Muscle of leg (tissue), 11 donors: Measurements from ENCODE around the gene C4orf33. TPM values are rescaled to one million over a fixed set of nuclear protein-coding genes. Genes with fewer than 3 reads are reported as not detected.

Experiments used
- DNase-seq: peaks from one replicate; pipeline ENCODE4 v3.0.0; 2013
- H3K27ac ChIP-seq: one replicate; pipeline ENCODE4 v1.5.1; 2013; ENCODE audit warnings: mild to moderate bottlenecking, low read length, control low read depth
- H3K27me3 ChIP-seq: one replicate; pipeline ENCODE4 v1.6.1; 2013; ENCODE audit warnings: low read length; ENCODE audit not compliant: control insufficient read depth, insufficient read depth
- H3K36me3 ChIP-seq: one replicate; pipeline ENCODE4 v1.6.1; 2013; ENCODE audit warnings: low read length; ENCODE audit not compliant: control insufficient read depth, insufficient read depth
- H3K4me1 ChIP-seq: one replicate; pipeline ENCODE4 v1.6.1; 2013; ENCODE audit warnings: low read length; ENCODE audit not compliant: control insufficient read depth, insufficient read depth
- H3K4me3 ChIP-seq: one replicate; pipeline ENCODE4 v1.5.1; 2013; ENCODE audit warnings: low read length, control low read depth
- H3K9me3 ChIP-seq: replicated peaks from 2 replicates; pipeline ENCODE4 v1.6.1; 2013; ENCODE audit warnings: low read depth, low read length; ENCODE audit not compliant: control insufficient read depth
- WGBS: methylation state at CpG from one replicate; pipeline ENCODE4 v1.1.5; 2013; ENCODE audit warnings: missing lambda C conversion rate; ENCODE audit not compliant: insufficient coverage; 5-methylcytosine and 5-hydroxymethylcytosine counted together
- polyA plus RNA-seq, 8 donors: library from polyadenylated mRNA; unstranded; fragments of 120-200 nt; gene quantifications; one replicate each; pipeline versions ENCODE4 v1.2.1 to v1.2.3, GENCODE V29; 2013; ENCODE audit warnings: inconsistent platforms in 1 of 8, low replicate concordance in 1 of 8; ENCODE audit not compliant: insufficient read length in 8 of 8, insufficient read depth in 1 of 8
- total RNA-seq: library from RNA; stranded (reverse); fragments of 120-200 nt; gene quantifications from one replicate; pipeline ENCODE4 v1.2.4, GENCODE V29; 2013

Gene C4orf33
- total and polyA plus RNA-seq, 9 donors = 4.4 to 8.8 (median 6.4) TPM

DNA sequence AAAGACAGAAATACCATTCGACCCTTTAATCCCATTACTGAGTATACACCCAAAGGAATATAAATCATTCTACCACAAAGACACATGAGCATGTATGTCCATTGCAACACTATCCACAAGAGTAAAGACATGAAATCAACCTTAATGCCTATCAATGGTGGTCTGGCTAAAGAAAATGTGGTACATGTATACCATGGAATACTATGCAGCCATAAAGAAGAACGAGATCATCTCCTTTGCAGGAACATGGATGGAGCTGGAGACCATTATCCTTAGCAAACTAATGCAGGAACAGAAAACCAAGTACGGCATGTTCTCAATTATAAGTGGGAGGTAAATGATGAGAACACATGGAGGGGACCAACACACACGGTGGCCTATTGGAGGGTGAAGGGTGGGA is 10.5 kb upstream of the C4orf33 start:
- no peak for DNase-seq
- no peak overlapping the region for H3K27ac ChIP-seq
- WGBS = 100% methylated on average over 1 of the region's 4 CpGs
- peaks cover 4% of the 10 kb centered on the region for H3K9me3 ChIP-seq
- peaks cover 8% of the 10 kb centered on the region for H3K36me3 ChIP-seq
- no peak overlapping the region for H3K4me3 ChIP-seq
- H3K4me1 ChIP-seq = no peaks in the 10 kb centered on the region
- H3K27me3 ChIP-seq = no peaks in the 10 kb centered on the region

GRCh38 chr4:129087516-129087915 is 8.4 kb upstream of the C4orf33 start:
- WGBS = no CpG with 5 or more reads among the region's 2 CpGs
- no peak for DNase-seq
- no peaks in the 10 kb centered on the region for H3K36me3 ChIP-seq
- H3K27ac ChIP-seq = no peak overlapping the region
- peaks cover 4% of the 10 kb centered on the region for H3K9me3 ChIP-seq
- no peaks in the 10 kb centered on the region for H3K27me3 ChIP-seq
- peaks cover 7% of the 10 kb centered on the region for H3K4me1 ChIP-seq
- H3K4me3 ChIP-seq = no peak overlapping the region

GRCh38 chr4:129092631-129093190 is 3.2 kb upstream of the C4orf33 start:
- peak overlapping the region; percentile 63 for H3K4me3 ChIP-seq
- peak; percentile 61 for DNase-seq
- H3K4me1 ChIP-seq = peaks cover 7% of the 10 kb centered on the region
- H3K27ac ChIP-seq = peak overlapping the region; percentile 99
- no peaks in the 10 kb centered on the region for H3K27me3 ChIP-seq
- 0% methylated on average over 3 of the region's 11 CpGs for WGBS
- no peaks in the 10 kb centered on the region for H3K9me3 ChIP-seq
- H3K36me3 ChIP-seq = no peaks in the 10 kb centered on the region

DNA sequence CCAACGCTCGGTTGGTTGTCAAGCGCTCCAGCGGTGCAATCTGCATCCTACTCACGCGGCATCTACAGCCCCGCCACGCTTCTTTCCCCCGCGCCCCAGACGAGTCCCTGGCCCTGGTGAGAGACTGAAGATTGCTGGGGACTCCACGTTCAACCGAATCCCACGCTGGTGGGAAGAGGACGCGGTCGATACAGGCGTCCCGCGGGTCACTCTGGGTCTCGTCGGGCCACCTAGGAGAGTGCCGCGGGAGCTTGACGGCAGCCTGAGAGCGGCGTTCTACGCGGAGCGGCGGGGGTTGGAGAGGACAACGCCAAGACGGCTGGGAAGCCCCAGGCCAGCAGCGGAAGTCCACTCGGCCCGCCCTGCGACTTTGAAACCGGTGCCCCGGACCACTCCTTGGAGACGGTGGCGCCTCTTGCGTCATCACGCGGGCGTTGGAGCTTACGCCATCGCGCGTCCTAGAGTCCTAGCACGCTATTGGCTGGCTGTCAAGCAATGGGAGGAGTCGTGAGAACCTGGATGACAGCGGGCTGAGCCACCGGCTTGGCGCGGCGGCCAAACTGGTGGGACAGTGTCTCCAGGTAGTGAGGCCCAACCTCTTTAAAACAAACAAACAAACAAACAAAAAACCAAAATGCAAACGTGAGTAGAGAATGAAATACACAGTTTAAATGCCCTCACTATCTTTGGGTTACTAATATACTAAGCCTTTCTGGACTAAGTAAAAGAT is 2.6 kb upstream of the C4orf33 start, which contains the start of gene SCLT1:
Gene SCLT1 (minus strand): TSS at position 349 of the 730 bp plus-strand sequence. CDS start 436 bp downstream, outside the sequence.
- Histone ChIP-seq H3K36me3 (no peaks in the 10 kb centered on the region), H3K27me3 (no peaks in the 10 kb centered on the region), H3K9me3 (no peaks in the 10 kb centered on the region), H3K4me3 (peak within 1 kb of the TSS; percentile 63), H3K4me1 (peaks cover 7% of the 10 kb centered on the region), H3K27ac (peak within 1 kb of the TSS; percentile 99)
- peak; percentile 100 for DNase-seq
- whole genome bisulfite sequencing = 0% methylated on average over 50 of the region's 57 CpGs

GRCh38 chr4:129094347-129094746 is 1.6 kb upstream of the C4orf33 start:
- DNase-seq = no peak
- Histone ChIP-seq H3K36me3 (no peaks in the 10 kb centered on the region), H3K4me3 (no peak overlapping the region), H3K4me1 (peaks cover 7% of the 10 kb centered on the region), H3K27ac (no peak overlapping the region), H3K9me3 (no peaks in the 10 kb centered on the region), H3K27me3 (no peaks in the 10 kb centered on the region)
- WGBS = no CpG with 5 or more reads among the region's 3 CpGs

DNA sequence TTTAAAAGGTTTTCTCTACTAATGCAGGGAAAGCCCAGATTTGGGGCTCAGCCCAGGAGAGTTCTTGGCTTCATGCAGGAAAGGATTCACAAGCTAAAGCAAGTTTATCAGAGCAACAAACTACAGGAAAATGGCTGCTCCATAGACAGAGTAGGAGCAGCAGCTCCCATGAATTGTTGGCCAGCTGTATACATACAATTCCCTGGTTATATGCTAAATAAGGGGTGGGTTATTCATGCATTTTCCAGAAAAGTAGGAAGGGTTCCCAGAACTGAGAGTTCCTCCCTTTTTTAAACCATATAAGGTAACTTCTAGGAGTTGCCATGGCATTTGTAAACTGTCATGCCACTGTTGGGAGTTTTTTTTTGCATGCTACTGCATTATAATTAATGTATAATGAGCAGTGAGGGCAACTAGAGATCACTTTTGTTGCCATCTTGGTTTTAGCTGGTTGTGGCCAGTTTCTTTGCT is 2.6 kb downstream of the C4orf33 start:
- DNase-seq = peak; percentile 21
- H3K4me3 ChIP-seq = no peak overlapping the region
- H3K36me3 ChIP-seq = no peaks in the 10 kb centered on the region
- no peaks in the 10 kb centered on the region for H3K9me3 ChIP-seq
- no peak overlapping the region for H3K27ac ChIP-seq
- no peaks in the 10 kb centered on the region for H3K4me1 ChIP-seq
- no peaks in the 10 kb centered on the region for H3K27me3 ChIP-seq

DNA sequence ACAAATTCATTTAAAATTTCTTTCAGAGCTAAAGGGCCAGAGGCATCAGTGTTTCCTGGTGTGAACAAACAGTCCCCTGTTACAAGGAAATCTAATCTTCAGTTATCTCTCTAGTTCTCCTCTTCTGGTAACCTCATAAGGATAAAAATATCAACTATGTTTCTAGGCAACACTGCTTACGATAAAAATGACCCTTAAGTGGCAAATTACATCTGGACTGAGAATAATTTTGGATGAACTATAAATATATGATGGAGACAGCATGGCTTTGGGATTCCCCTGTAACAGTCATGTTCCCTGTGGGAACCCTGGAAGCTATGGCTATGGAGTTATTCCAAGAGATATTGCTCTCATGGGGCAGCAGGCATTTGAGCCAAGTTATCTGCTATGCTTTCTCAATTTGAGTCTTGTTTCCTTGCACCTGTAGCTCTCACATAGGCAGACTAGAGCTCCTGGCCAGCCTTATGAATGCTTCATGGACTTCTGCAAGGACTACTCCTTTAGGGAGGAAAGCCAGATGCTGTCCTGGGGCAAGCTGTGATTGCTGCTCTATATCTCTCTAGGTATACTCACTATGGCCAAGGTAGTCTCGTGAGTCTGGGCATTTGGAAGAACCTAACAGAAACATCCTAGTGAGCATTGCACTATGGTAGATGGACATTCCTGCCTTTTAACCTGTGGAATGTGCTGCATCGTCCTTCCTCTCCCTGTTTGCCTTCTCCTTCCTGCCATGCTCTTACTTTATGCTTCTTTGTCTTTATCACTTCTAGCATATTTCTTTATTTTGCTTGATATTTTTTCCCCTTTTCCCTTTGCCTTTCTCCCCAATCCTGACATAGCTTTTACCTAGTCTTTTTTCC is 14.2 kb downstream of the C4orf33 start:
- DNase-seq = peak; percentile 36
- H3K9me3 ChIP-seq = no peaks in the 10 kb centered on the region
- peaks cover 2% of the 10 kb centered on the region for H3K4me1 ChIP-seq
- peaks cover 4% of the 10 kb centered on the region for H3K36me3 ChIP-seq
- H3K4me3 ChIP-seq = no peak overlapping the region
- H3K27me3 ChIP-seq = no peaks in the 10 kb centered on the region
- no peak overlapping the region for H3K27ac ChIP-seq
- 60% methylated on average over 1 of the region's 3 CpGs for WGBS

DNA sequence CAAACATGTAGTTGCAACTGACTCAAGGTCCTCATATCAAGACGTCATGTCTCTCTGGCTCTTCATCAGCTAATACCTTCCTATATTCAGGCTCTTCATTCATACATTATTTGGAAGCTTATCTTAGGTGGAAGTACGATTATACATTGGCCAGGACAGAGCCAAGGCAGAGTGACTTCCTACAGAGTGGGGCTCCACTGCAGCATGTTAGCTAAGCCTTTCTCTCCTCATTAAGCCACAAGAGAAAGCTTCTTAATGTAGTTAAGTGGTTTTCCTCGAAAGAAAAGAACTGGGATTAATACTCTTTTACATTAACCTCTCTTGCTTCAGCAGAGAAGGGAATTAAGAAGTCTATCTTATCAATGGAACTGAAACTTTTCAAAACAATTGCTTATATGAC is 15.0 kb downstream of the C4orf33 start:
- no peak overlapping the region for H3K4me3 ChIP-seq
- WGBS = 80% methylated on average over 1 of the region's 3 CpGs
- no peaks in the 10 kb centered on the region for H3K9me3 ChIP-seq
- no peak for DNase-seq
- no peak overlapping the region for H3K27ac ChIP-seq
- peaks cover 2% of the 10 kb centered on the region for H3K4me1 ChIP-seq
- H3K36me3 ChIP-seq = peaks cover 4% of the 10 kb centered on the region
- H3K27me3 ChIP-seq = no peaks in the 10 kb centered on the region

DNA sequence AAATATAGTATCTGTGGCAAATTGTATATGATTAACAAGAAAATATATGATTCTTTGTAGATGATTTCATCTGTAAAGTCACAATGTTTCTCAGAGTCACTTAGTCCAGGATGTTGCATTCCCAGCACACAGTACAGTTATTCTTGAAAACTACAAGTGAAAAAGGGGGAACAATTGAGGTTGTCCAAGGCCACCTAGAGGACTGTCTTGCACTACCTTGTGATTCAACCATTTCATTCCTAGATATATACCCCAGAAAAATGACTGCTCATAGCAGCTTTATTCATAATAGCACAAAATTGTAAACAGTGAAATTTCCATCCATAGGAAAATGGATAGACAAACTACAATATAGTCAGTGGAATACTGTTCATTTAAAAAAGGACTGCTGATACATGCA is 16.0 kb downstream of the C4orf33 start:
- no peak overlapping the region for H3K27ac ChIP-seq
- H3K36me3 ChIP-seq = peaks cover 4% of the 10 kb centered on the region
- no peak overlapping the region for H3K4me3 ChIP-seq
- H3K27me3 ChIP-seq = no peaks in the 10 kb centered on the region
- DNase-seq = no peak
- H3K9me3 ChIP-seq = no peaks in the 10 kb centered on the region
- H3K4me1 ChIP-seq = peaks cover 2% of the 10 kb centered on the region

GRCh38 chr4:129113434-129113833 is 17.5 kb downstream of the C4orf33 start:
- no peaks in the 10 kb centered on the region for H3K27me3 ChIP-seq
- peaks cover 4% of the 10 kb centered on the region for H3K36me3 ChIP-seq
- DNase-seq = no peak
- no CpG with 5 or more reads among the region's 1 CpG for WGBS
- H3K9me3 ChIP-seq = no peaks in the 10 kb centered on the region
- no peak overlapping the region for H3K27ac ChIP-seq
- peaks cover 2% of the 10 kb centered on the region for H3K4me1 ChIP-seq
- H3K4me3 ChIP-seq = no peak overlapping the region
